DMS 273 (cell line): ENCODE measurements around the gene NAV1.
A peak's percentile ranks its signal among the peaks of the same experiment; 100 is the strongest.
"Not testable (repeated sequence)": the region's sequence is repeated elsewhere in the genome, so short reads cannot be mapped to it uniquely, and the experiment has no call there.

ENCODE experiments used
- DNase-seq: peaks from one replicate; lab custom pipeline; 2025; ENCODE audit not compliant: unreplicated experiment; lab: John Stamatoyannopoulos, UW

Gene NAV1

DNA sequence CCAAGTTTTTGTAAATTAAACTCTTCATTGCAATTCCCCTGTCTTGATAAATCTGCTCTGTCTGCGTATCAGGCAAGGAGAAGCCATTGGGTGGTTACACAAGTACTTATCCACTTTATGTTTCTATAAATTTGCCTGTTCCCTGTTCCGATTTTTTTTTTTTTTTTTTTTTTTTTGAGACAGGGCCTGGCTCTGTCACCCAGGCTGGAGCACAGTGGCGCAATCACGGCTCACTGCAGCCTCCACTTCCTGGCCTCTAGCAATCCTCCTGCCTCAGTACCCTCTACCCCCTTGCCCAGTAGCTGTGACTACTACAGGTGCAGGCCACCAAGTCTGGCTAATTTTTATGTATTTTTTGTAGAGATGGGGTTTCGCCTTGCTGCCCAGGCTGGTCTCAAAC lies 20.9 kb upstream of the NAV1 start:
- no peak for DNase-seq

GRCh38 chr1:201520046-201520575 lies 18.8 kb upstream of the NAV1 start:
- DNase-seq = not testable (repeated sequence)

DNA sequence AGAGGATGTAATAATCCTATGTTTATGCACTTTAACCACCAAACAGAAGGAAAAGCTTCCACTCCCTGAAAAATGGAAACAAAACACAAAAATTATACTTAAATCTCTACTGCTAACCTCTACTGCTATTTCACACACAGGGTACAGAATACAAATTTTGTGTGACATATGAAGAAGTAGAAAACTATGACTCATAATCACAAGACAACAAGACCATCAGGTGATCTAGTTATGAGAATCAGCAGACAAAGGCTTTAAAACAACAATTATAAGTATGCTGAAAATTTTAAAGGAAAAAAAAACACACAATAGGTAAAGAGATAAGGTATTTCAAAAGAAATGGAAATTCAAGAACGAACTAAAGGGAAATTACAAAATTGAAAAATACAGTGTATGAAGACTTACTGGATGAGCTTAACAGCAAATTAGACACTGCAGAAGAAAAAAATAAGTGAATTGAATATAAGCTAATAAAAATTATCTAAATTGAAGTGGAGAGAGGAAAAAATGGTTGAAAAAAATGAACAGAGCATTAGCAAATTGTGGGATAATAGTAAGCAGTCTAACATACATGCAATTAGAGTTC lies 13.6 kb upstream of the NAV1 start:
- no peak for DNase-seq

DNA sequence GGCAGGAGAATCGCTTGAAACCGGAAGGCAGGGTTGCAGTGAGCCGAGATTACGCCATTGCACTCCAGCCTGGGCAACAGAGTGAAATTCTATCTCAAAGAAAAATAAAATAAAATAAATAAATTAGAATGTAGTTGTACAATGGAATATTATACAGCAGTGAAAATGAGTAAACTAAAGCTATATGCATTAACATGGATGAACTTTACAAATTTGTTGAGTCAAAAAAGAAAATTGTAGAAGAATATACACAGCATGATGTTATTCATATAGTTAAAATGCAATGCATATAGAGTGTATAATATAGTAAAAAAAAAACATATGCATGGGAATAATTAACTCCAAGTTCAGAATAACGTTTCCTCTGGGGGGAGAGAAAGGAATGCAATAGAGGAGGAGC lies 11.0 kb upstream of the NAV1 start:
- no peak for DNase-seq

DNA sequence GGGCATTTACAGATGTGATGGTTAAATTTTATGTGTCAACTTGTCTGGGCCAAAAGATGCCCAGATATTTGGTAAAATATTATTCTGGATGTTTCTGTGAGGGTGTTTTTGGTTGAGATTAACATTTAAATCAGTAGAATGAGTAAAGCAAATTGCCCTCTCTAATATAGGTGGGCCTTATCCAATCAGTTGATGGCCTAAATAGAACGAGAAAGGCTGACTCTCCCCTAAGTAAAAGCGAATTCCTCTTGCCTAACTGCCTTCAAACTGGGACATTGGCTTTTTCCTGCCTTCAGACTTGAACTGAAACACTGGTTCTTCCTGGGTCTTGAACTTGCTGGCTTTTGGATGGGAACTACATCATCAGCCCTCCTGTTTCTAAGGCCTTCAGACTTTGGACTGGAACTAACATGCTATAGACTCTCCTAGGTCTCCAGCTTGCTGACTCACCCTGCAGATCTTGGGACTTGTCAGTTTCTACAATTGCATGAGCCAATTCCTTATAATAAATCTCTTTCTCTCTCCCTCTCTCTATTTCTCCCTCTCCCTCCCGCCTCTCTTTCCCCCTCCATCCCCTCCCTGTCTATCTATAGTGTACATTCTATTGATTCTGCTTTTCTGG lies 10.2 kb upstream of the NAV1 start:
- DNase-seq = no peak

DNA sequence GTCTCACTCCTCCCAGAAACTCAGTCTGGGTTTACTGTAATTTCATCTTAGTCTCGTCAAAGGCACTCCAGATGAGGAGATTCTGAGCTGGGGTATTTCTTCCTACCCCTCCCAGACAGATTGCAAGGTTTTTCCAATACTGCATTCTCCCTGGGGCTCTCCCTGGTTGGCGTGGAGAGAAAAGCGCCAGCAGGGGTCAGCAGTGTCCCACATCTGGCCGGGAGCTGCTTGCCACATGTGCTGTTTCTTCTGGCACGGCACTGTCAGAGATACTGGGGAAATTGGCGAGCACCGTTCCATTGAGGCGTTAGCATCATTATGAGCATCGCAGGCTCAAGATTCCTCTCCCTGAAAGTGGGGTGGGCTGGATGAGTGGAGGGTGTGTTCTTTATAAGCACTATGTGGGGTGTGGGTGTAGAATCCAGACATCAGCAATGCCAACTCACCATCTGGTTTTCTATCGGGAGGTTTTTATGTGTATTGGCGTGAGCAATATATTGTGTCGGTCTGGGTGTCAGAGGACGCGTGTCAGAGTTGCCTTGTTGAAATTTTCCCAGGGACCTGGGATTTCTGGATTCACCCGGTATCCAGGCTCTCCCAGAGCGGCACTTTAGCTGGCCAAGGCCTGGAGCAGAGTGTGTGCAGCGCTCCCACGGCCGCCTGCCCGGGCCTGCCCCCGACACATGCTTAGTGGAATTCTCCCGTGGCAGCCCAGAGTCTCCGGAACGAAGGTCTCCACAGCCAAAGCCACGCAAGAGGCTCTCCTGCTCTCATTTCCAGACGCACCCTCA lies 8.0 kb upstream of the NAV1 start:
- DNase-seq = peak; percentile 93

DNA sequence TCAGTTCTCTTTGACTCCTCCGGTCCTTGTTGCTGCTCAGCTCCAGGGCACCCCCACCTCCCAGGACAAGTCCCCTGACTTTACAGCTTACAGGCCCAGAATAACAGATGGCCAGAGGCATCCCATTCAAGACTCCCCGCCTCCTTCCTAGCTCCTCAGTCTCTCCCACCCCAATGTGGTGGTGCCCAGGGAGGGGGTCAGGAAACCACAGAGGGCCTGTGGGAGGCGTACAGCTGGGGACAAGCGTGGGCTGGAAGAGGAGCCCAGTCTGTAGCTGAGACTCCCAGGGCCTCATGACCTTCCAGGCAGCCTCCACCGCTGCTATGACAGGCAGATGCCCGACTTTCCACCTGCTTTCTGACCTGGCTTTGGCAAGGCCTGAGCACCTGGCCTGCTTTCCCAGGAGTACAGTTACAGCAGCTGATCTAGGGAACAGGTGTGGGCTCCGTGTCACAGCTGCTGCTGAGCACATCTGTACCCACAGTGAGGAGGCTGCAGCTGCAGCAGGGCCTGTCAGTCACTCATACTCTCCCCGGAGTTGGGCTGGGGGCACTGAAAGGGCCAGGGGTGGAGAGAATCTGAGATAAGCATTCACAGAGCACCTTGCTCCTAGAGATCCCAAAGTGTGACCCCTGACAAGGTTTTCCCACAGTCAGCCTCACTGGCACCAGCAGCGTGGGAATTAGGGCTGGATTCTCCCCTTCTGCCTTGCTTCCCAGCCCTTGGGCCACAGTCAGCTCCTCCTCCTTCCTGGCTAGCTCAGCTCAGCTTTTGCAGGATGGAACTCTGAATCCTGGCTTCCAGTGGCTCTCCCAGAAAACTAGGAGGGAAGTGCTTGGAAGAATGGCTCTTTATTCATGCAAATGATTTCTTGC lies 7.1 kb upstream of the NAV1 start:
- peak; percentile 78 for DNase-seq

DNA sequence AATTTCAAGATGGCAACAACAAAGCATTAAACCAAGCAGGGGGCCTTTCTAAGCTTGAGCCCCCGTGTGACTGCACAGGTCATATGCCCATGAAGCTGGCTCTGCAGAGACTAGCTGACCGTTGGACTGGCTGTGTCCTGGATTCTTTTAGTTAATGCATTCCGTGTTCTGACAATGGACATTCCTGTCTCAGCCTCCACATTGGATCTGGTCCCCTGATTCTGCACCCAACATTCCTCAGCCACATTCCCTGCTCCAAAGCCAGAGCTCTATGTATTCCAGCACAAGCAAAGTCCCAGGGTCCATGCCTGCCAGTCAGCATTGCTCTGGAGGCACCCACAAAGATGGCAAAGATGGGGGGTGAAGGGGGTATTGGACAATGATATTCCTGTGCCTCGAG lies 5.1 kb upstream of the NAV1 start:
- DNase-seq = no peak

GRCh38 chr1:201535046-201535918 lies 3.6 kb upstream of the NAV1 start:
- DNase-seq = no peak

- DNase-seq = no peak
Measured at GRCh38 chr1:201535919-201536245, 3.0 kb upstream of the NAV1 start.

GRCh38 chr1:201536558-201536957 lies 2.4 kb upstream of the NAV1 start:
- no peak for DNase-seq

DNA sequence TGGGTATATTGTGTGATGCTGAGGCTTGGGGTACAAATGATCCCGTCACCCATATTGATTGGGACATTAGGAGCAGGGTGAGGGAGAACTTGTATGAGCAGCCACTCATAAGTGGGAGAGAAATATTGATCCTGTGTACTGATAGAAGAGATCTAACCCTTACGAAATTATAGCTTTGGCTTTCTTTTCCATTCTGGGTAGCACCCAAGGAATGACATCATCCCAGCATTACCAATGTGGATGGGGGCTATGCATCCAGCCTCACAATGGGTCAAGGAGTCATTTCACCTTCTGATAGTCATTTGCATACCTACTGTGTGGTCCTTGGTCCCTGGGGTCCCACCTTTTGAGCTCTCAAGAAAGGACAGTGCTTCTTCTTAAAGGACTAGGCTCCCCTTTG lies 1.9 kb upstream of the NAV1 start:
- DNase-seq = no peak

- no peak for DNase-seq
Measured at GRCh38 chr1:201537467-201537866, 1.5 kb upstream of the NAV1 start.

- DNase-seq = peak; percentile 53
Measured at GRCh38 chr1:201537891-201538611, 876 bp upstream of the NAV1 start.

DNA sequence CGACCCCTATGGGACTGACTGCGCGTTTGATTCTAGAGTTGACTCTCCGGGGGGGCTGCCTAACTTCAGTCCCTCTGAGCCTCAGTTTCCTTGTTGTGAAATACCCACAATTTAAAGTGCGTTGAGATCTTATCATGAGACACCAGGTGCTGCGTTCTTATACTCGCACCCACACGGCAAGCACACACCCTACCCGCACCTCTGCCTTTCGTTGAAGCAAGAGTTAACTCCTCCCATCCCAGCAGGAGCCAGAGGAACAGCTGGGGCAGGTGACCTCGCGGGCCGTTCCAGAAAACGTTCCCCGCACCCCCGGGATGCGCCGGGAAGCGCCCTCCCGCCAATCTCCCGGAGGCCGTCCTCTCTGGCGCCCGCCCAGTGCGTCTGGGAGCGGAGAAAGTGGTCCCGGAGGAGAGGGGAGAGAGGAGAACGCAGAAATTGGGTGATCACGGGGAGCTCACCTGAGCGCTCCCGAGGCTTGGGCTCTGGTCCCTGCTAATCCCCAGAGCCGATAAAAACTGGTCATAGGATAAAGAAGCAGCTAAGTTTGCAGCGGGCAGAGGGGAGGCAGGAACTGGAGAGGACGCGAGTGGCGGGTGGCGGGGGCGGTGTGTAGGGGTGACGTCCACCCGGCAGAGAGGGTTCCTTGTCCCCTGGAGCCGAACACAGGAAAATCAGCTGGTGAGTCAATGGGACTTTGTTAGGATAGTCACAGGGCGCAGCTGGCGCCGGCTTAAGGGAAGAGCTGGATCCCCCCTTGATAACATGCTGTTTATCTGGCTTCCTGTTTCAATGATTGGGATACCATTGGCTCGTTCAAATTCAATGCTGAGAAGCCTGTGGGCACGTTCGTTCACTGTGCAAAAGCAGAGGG lies 869 bp downstream of the NAV1 start:
- peak; percentile 78 for DNase-seq

- no peak for DNase-seq
Measured at GRCh38 chr1:201540846-201541735, 2.2 kb downstream of the NAV1 start.

DNA sequence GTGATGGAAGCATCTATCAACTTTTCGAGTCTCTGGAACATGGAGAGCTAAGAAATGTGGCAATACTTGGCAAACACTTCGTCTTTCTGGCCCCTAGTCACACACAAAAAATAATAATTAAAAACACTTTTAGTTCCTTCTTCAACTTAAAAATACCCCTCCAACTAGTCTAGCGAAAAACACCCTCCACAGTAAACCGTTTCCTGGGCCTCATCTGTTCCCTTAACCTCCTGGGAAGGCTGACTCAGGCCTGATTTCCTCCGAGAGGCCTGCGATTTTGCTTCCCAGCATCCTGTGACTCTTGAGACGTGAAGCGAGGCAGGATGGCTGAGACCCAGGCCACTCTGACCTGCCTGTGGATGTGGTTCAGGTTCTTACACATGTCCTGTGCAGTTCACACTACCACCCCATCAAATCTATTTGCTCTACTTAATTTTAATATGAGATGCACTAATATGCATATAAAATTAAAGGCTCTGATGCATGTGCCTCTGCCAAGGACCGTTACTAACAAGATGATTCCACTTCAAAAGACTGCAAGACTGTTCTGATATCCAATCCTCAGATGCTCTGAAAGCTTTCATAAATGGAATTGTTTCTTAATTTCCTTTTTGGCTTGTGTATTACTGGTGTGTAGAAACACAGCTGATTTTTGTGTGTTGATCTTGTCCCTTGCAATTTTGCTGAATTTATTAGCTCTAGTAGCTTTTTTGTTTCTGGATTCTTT lies 3.5 kb downstream of the NAV1 start:
- DNase-seq = no peak
